SKM-1 (cell line): Measurements from ENCODE around the gene GPR137.
"Not testable (repeated sequence)": the region's sequence is repeated elsewhere in the genome, so short reads cannot be mapped to it uniquely, and the experiment has no call there.

Source experiments
- DNase-seq: peaks from one replicate; lab custom pipeline; 2025; ENCODE audit not compliant: unreplicated experiment; lab: John Stamatoyannopoulos, UW

GPR137 gene, protein sequence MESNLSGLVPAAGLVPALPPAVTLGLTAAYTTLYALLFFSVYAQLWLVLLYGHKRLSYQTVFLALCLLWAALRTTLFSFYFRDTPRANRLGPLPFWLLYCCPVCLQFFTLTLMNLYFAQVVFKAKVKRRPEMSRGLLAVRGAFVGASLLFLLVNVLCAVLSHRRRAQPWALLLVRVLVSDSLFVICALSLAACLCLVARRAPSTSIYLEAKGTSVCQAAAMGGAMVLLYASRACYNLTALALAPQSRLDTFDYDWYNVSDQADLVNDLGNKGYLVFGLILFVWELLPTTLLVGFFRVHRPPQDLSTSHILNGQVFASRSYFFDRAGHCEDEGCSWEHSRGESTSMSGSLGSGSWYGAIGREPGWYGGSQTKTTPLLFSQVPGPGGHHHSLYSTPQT

DNA sequence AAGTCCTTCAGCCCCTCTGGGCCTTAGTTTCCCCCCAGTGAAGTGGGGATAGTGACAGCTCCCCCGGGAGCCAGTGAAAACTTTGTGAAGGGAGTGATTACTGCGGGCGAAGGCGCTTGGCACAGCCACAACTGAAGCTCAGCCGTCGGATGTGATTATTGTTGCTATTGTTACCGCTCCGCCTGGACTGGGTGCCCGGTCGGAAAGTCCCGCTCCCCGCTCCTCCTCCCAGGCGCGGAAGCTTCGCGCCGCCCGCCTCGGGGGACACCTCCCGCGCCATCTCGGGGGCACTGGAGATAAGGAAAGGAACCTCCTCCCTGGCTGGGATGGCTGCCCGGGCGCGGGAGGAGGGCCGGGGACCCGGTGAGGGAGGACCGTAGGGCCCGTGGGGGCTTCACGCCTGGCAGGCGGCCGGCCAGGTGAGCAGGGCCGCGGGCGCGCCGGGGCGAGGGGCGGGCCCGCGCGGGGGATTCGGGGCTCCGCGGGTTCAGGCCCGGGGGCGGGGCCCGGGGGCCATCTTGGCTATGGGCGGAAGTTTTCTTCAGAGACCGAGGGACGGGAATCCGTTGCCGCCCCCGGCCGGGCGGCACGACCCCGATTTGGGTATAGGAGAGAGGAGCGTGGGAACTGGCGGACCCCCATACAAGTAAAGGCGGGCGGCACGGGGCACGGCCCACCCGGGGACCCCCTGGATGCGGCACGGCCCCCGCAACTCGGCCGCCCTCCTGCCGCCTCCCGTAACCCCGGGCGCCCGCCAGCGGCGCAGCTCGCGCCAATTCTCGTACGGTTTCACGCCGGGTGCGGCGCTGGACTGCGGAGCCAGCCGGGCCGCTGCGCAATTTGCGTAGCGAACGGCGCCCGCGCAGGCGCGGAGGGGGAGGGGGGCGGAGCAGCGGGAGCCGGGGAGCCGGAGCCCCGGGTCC lies at the start of gene GPR137:
Gene GPR137, plus strand, starts transcription at position 887 of the 923 bp plus-strand sequence. CDS start 677 bp downstream, outside the sequence.
- DNase-seq: peak; percentile 42

DNA sequence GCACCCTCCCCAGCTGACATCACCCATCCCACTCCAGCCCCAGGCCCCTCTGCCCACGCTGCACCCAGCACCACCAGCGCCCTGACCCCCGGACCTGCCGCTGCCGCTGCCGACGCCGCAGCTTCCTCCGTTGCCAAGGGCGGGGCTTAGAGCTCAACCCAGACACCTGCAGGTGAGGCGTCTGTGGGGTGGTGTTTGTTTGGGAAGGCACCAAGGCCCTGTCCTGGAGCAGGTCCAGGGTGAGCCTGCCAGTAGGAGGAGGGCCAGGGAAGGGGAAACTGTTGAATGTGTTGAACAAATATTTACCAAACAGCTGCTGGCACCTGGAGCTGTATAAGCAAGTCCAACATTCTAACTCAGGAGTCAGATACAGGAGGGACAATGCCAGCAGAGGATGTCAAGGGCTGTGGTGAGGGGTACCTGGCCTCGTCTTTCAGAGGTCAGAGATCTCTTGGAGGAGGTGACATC lies 48.1 kb upstream of the GPR137 start:
- no peak for DNase-seq

DNA sequence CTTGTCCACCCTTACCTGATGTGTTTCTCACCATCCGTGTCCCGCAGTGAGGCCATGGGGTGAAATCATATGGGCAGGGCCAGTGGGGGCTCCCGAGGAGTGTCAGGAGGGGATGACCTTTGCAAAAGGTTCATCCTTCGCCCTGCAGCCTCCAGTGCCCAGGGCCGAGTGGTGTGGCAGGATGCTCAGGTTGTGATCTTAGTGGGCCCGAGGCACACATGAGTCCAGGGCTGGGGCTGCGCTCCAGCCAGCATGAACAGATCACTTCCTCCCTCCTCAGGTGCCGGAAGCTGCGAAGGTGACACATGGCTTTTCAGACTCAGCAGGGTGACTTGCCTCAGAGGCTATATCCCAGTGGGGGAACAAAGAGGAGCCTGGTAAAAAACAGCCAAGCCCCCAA lies 47.6 kb upstream of the GPR137 start:
- DNase-seq: no peak

DNA sequence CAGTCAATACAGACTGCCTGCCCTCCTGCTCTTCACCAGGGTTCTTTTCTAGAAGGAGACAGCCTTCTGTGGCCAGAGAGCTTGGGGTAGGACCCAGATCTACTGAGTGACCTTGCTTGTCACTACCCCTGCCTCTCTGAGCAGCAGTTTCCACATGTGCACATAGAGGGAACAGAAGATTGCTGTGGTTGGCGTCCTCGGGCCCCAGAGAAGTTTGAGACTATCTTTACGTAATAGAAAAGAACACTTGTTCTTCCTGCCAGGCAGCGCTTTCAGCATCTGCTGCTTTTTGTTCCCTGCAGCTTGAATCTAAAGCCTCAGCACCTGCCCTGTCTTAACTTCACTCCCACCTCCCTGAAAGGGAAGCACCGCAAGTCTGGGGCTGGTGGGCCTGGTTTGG lies 46.6 kb upstream of the GPR137 start:
- DNase-seq: peak; percentile 52

DNA sequence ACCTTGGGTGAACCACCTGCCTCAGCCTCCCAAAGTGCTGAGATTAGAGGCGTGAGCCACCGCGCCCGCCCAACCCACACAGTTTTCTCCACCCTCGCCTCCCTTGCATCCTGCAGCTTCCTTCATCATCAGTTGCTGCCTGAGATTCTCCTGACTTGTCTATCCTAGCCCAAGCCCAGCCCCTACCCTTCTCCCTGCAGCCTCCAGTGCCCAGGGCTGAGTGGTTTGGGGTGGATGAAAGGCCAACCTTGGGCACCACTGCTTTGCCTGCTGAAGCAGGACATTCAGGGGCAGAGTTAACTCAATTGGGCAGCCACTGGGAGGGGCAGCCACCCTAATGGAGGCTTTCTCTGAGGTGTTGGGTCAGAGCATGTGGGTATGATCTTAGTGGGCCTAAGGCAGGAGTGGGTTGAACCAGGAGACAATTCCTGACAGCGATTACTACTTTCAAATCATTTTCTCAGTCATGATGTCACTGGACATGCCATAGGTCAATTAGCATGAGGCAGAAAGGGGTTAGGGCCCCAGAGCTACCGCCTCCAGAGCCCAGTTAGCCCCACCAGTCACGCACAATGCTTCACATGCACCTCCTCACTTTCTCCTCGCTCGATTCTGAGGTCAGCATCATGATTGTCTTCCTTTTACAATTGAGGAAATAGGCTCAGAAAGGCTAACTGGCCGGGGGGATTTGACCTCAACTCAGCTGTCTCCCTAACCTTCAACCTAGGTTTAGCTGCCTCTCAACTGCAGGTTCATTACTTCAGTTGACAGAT lies 45.8 kb upstream of the GPR137 start:
- peak; percentile 95 for DNase-seq

DNA sequence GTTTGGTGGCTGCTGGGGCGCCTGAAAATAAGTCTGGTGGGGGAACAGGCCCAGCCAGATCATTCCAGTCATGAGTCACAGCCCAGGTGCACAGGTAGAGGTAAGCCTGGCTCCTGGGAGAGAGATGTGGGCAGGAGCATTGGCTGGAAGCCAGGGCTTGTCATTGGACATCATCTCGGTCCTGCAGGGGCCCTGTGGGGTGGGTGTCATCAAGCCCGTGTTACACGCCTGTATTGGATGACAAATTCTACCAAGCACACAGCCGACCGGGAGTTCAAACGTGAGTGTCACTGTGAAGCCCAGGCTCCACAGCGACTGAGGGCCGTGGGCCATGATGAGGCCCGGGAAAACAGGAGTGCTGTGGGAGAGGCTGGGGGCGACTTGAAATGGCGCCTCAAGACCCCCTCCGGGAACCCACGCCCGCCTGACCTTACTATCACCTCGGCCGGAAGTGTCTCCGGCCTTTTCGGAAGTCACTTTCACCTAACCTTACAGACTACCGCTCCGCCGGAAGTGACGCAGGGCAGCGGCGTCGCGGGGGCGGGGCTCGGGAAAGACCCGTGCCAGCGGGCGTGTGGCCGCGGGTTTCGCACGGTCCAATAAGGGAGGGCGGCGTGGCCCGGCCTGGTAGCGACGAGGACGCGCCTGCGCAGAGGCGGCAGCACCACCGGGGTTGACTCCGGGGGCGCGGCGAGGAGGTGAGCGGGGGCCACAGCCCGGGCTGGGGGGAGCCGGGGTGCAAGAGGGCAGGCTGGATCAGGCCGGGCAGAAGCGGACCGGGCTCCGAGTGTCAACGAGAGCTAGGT lies 45.0 kb upstream of the GPR137 start, which contains the start of gene FKBP2:
Gene FKBP2, plus strand, starts transcription at position 661 of the 806 bp plus-strand sequence. CDS start 1,293 bp downstream, outside the sequence.
- DNase-seq: peak; percentile 83

DNA sequence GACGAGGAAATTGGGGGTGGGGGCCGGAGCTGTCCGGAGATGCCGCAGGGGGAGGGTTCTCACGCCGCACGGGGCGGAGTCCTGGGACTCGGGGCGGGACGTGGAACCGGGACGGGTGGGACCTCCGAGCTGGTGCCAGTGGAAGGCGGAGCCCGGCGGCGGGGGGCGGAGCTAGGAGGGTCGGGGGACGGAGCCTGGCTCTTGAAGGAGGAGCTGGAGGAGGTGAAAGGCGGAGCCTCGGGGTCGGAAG lies 44.5 kb upstream of the GPR137 start:
- DNase-seq: peak; percentile 95

DNA sequence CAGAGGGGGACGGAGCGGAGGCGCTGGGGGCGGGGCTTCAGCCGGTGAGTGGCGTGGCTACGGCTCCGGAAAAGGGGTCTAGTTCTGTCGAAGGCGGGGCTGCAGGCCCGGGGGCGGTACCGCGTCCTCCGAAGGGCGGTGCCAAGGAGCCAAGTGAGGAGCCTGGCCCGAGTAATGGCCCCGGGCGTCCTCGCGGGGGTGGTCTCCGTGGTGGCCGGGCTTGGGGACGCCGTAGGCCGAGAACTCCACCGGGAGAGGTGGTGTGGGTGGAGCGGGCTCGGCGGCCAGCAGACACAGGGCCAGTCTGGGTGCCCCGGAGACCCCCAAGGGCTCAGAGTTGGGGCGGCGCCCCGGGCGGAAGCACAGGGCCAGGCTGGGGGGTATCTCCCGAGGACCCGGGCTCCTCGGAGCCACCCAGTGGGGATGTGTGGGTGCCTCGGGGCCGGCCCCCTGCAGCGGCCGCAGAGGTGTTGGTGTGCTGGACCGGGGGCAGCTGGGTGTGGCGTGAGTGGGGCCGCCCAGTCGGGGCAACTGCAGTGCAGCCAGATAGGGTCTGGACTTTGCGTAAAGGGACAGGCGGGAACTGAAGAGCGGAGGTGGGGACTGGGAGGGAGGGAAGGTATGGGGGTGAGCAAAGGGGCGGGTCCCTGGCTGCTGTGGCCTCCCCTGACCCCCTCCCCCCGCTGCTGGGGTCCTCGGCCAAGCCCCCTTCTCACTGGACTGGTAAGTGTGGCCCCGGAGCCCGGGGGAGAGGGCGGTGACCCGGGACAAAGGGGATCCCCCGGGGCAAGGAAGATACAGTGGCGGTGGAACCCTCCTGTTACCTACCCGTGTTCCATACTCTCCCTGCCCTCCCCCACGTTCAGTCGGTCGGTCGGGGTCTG lies 43.9 kb upstream of the GPR137 start:
- DNase-seq: no peak

DNA sequence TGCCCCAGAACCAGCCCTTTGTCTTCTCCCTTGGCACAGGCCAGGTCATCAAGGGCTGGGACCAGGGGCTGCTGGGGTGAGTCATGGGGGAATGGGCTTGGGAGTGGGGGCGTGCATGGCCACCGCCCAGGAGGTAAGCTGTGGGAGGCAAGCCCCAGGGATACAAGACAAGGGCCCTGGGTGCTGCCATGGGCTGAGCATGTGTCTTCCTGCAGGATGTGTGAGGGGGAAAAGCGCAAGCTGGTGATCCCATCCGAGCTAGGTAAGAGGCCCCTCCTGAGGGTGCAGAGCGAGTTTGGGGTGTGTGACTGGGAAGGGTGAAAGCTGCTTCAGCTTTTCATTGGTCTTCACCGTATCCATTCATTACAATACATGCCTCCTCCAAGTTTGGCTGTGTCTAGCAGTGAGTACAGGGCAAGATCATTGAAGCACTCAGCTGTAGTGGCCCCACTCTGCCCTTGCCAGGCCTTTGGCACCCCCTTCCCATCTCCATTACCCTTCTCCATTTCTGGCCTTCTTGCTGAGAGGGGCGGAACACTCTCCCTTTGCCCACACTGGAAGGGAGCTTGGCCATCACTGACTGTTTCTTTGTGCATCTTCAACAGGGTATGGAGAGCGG lies 42.3 kb upstream of the GPR137 start:
- no peak for DNase-seq

DNA sequence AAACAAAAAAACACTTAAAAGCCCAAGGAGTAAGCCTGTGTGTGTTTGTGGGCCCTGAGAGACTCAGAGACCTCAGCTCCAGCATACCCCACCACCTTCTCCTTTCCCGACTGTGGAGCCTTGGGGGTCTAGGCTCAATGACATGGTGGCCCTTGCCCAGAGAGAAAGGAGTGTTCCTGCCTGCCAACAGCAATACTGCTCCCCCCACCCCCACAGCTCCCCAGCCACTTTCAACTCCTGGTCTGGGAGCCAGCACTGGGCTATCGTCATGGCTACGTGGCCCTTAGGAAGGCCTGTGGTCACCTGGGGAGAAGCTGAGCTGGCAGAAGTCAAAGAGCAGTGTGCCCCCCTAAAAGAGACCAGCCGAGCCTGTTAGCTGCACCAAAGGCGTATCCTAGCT lies 41.5 kb upstream of the GPR137 start:
- DNase-seq: no peak

DNA sequence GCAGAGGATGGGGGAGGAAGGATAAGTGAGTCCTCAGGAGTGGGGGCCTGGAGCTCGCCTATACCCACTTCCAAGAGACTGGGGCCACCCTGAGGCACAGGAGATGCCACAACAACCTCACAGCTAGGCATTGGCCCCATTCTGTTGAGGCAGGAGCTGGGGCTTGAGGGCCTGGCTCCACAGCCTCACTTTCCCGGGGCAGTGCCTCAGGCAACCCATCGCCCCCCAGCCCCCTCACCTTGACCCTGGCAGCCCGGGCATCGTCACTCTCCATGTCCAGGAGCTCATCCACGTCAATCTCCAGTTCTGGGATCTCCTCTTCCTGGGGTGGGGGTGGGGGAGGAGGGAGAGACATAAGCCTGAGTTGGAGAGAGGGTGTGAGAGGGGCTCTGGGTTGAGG lies 40.7 kb upstream of the GPR137 start:
- no peak for DNase-seq

DNA sequence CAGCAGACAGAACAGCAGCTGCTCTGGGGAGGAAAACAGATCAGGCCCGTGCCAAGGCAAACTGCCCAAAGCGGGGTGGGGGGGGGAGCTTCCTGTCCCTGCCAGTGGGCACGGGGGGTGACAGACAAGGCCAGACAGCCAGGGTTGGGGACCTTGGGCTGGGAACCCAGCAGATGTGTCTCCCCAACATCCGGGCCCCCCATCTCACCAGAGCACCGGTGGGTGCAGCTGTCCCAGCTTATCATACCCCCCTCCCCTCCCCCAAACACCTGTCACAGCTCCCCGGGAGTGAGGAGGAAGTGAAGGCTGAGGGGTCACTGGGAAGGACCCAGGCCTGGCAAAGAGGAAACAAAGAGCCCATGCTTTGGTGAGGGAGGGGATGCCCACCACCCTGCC lies 40.2 kb upstream of the GPR137 start:
- DNase-seq: no peak

DNA sequence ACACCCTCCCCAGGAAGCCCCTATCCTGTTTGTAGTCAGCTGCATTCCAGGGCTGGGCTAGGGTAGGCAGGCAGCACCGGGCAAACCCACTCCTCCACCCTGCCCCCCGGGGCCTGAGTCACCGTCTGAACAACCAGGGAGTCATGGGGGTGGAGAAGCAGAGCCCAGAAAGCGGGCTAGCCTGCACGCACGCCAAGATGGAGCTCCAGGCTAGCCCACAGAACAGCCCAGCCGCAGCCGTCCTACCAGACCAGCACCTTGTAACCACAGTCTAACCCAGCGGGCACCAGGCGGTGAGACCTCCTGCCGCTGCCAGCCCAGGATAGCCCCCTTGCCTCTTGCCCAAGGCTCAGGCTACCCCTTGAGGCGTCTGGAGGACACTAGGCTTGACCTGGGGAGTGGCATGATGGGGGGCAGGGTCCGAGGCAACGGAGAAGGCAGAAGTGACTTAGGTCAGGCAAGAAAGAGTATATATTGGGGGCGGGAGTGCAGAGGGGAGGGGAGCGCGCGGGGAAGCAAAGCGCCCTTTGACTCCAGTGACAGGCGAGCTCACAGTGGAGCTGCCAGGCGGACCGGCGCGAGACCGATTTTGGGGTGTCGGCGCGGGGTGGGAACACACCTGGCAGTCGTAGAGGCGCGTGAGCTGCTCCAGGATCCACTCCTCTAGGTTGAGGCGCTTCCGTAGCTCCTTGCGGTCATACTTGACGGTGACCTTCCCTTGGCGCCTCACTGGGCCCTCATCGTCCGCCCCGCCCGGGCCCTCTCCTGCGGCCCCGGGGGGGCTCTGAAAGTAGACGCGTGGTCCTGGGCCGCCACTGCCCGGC lies 39.6 kb upstream of the GPR137 start:
- DNase-seq: no peak

DNA sequence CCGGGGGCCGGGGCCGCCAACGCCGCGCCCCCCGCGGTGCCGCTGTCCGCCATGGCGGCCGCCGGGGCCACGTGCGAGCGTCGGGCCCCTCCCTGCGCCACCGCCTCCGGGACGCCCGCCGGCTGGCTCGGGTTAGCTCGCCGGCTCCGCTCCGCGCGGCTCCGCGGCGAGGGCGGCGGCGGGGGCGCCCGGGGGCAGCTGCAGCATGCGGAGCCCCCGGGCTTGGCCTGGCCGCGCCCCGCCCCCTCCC lies 39.1 kb upstream of the GPR137 start:
- DNase-seq: not testable (repeated sequence)

DNA sequence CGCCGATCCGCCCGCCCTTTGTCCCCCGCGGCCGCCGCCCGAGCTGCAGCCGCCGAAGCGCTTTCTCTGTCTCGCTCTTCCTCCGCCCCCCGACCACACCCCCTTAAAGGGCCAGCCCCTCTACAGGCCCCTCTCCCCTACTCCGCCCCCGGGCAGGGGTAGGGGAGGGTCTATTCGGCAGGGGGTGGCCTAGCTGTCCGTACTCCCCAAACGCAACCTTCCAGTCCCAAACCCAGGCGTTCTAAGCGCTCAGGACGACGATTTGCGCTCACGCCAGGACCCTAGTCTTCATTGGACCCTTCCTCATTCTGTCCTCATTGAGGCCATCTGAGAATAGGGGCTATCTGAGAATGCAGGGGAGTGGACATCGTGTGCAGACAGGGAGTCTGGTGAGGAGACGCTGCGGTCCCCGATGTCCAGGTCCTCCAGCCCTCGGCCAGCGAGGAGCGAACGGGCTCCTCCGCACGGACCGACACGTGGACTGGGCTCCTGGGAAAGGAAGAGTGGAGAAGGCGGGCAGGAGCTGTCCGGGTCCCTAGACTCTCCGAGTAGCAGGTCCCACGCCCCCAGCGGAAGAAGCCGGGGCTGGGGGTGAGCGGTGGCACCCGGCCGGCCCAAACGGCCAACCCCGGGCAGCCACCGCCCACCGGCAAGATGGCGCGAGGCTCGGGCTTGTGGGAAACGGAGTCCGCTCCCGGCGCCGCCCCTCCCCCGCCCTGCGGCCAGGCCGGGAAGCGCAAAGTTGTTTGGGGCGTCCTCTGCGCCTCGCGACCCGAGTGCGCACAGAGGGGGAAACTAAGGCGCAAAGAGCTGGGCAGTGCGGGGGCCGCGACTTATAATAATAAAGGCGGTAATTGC lies 38.5 kb upstream of the GPR137 start, which contains the start of gene PPP1R14B:
Gene PPP1R14B, minus strand, starts transcription at position 73 of the 858 bp plus-strand sequence. CDS start 270 bp downstream, outside the sequence.
- peak; percentile 59 for DNase-seq

DNA sequence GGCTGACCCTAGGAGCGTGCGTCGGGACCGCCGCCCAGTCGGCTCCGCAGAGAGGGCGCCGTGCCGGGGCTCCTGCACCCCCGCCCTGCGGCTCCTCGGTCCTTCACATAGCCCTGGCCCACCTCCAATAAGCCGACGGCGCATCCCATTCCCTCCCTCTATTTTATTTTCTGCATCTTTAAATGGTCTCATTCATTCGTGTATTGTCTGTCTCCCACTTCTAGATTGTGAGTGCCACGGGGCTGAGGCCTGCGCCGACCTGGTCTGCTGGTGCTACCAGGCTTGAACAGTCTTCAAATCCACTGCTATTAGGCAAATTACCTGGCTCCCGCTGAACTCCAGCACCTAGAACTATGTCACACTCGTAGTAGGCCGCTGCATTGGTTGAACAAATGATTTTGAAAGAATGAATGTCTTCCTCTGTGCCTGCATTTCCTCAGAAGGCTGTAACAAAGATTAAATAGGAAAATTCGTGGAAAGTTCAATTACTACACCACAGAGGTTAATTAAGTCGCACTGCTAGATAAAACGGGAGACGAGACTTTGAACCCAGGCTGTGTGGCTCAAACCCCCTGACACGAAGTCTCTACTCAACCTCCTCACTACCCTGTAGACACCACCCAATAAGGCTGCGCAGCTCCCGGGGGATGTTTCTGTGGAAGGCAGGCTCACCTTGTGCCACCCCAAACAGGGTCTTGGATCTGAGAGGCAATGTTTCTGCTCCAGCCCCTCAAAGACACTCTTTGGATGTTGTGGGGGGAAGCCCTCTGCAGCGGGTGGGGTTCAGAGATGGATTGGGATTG lies 37.7 kb upstream of the GPR137 start:
- no peak for DNase-seq

DNA sequence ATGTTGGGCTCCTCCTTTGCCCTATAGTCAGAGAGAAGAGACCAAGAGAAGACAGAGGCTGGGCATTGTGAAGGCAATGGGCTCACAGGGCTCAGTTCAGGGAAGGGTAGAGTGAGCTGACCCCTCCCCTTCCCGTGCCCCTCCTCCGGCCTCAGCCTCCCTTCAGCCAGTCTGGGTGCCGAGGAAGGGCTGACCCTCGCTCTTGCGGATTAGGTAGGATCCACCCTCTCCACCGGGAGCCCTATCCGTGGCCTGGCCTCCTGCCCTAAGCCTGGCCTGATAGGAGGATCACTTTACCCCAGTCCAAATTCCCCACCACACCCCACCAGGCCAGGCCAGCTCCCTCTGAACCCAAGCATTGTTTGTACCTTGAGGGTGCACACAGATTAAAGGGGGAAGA lies 37.1 kb upstream of the GPR137 start:
- no peak for DNase-seq
